ENCODE results near the gene MZT2B.
"Not testable (repeated sequence)": the region's sequence is repeated elsewhere in the genome, so short reads cannot be mapped to it uniquely, and the experiment has no call there.

The MZT2B gene

DNA sequence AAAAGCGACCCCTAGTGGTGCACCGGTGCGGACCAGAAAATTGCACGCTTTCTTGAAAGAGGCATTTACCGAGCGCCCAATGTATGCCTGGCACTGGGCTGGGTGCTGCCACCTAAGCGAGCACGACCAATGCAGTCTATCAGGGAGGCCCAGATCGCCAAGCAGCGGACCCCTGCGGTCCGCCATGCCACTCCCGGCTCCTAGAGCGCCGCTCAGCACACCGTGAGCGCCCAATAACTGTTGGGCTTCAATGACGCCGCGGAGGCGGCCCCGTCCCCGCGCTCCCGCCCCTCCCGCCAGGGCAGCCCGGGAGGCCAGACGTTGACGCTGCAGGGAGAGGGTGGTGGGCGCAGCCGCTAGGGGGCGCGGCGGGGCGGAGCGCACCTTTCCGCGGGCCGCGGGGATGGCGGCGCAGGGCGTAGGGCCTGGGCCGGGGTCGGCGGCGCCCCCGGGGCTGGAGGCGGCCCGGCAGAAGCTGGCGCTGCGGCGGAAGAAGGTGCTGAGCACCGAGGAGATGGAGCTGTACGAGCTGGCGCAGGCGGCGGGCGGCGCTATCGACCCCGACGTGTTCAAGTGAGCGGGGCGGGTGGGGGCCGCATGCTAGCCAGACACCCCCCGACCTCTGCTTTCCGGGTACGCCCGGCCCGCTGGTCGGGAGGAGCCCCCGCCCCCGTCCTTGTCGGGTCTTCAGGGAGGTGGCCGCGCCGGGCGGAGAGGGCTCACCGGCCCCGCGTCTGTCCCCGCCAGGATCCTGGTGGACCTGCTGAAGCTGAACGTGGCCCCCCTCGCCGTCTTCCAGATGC lies at the start of gene MZT2B:
Gene MZT2B, plus strand, starts transcription at position 383 of the 803 bp plus-strand sequence. Its CDS starts 21 bp downstream, at position 404.
- DNase-seq = peak; percentile 87

GRCh38 chr2:130135692-130136541 lies 46.1 kb upstream of the MZT2B start:
- DNase-seq = no peak

- DNase-seq = not testable (repeated sequence)
These were observed 45.5 kb upstream of the MZT2B start for GRCh38 chr2:130136546-130136945.

DNA sequence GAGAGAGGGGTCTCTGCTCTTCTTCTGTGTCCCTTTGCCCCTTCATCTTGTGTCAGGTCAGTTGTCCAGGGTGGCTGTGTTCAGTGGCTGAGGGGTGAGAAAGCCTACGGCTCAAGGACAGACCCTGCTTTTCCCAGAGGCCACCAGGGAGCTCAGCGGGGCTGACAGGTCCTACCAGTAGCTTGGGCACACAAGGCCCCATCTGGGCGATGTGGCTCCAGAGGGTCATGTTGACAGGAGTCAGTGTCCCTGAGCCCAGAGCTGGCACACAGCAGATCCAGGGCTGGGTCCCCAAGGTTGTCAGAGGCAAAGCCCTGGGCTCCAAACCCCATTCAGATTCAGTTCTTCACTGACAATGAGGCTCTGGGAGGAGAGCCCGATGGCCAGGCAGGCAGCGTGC lies 44.9 kb upstream of the MZT2B start:
- DNase-seq = not testable (repeated sequence)

GRCh38 chr2:130138326-130138725 lies 43.7 kb upstream of the MZT2B start:
- not testable (repeated sequence) for DNase-seq

DNA sequence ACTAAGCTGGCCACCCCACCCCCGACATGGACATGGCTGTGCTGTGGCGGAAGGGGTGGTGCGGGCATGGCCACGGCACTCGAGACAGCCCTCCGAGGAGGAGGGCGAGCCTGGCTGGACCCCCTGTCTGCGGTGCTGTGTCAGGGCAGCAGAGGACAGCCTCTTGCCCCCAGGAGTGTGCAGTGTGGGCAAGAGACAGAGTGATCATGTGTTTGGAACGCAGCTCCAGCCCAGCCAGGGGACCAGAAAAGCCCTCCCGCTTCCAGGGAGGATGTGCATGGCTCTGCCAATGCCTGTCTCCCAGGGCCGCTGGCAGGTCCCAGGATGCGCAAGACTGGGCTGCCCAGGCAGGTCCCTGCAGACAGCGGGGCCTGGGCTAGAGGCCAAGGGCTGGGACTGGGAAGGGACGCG lies 43.2 kb upstream of the MZT2B start:
- not testable (repeated sequence) for DNase-seq

DNA sequence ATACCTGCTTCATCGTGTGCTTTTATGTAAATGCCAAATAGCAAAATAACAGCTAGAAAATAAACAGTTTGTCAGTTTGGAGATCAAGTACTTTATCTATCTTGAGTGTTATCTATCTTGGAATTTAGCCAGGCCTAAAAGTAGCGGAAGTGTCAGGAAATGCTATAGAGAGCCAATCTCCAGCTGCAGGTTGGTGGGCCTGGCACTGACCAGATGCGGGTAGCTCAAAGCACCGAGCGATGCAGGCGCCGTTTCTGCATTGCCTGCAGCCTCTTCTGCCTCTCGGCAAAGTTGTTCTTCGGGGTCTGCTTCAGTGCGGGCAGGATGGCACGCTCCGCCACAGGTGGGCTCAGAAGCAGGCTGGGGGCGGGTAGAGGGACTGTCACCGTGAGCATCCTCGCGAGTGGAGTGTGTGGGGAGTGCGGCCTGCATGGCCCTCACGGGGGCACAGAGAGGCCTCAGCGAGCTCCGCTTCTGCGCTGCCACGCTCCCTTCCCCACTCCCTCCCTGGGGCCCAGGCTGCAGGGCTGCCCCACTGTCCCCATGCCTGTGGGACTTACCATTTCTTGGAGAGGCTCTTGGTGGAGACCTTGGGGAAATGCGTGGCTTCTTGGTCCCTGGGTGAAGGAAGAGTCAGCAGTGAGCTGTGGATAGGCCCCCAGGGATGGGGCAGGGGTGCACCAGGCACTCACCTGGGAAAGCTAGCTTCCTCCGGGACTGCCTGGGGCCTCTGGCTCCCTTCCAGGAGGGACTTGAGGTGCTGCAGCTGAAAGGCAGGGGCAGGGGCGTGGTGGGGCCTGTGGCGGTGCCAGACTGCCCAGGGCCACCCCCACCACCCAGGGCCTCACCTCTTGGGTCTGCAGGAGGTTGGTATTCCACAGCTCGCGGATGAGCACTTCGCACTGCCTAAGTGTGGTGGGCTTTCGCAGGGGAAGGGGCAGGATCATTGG lies 42.5 kb upstream of the MZT2B start:
- not testable (repeated sequence) for DNase-seq

DNA sequence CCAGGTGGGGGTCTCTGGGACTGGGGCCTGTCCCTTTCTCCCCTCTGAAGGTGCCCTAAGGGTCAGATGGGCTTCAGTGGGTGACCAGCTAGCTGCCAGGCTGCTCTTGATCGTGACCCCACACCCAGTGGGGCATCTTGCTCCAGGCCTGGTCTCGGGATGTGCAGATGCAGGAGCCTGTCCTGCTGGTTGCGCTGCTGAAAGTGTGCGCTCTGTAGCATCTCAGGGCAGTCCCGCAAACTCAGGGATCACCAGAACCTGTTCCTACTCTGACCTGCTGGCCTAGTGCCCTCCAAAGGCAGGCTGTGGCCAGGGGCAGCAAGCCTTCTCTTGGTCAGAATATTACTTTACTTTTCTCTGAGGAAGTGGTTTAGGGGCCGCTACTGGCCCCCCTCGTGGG lies 41.5 kb upstream of the MZT2B start:
- not testable (repeated sequence) for DNase-seq

GRCh38 chr2:130141002-130141401 lies 41.1 kb upstream of the MZT2B start:
- not testable (repeated sequence) for DNase-seq

DNA sequence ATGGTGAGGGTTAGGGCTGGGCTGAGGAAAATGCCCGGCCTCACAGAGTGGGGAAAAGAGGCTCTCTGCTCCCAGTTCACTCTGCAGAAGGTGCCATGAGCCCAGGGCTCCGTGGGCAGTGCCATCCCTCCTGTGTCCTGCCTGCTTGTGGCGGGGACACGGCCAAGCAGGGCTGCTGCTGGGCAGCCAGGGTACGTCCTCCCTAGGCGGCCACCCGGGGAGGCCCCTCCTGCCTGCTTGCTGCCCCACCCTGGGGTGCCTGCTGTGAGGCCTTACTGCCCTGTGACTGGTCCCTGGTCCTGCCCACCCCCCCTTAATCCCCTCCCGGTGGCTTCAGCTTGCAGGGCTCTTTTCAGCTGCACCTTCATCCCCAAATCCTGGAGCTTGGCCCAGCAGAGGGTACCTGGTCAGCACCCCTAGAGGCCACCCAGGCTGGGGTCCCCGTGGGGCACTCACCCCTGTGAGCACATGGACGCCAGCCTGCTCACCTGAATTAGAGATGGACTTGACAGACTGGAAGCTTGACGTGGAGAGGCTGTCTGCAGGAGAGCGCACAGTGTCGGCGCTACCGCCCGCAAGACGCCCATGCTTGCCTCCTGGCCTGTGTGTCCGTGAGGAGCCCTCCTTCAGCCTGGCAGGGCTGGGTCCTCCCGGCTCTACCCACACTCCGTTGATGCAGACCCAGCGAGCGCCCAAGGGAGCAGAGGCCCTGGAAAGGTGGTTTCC lies 40.3 kb upstream of the MZT2B start:
- DNase-seq = not testable (repeated sequence)

DNA sequence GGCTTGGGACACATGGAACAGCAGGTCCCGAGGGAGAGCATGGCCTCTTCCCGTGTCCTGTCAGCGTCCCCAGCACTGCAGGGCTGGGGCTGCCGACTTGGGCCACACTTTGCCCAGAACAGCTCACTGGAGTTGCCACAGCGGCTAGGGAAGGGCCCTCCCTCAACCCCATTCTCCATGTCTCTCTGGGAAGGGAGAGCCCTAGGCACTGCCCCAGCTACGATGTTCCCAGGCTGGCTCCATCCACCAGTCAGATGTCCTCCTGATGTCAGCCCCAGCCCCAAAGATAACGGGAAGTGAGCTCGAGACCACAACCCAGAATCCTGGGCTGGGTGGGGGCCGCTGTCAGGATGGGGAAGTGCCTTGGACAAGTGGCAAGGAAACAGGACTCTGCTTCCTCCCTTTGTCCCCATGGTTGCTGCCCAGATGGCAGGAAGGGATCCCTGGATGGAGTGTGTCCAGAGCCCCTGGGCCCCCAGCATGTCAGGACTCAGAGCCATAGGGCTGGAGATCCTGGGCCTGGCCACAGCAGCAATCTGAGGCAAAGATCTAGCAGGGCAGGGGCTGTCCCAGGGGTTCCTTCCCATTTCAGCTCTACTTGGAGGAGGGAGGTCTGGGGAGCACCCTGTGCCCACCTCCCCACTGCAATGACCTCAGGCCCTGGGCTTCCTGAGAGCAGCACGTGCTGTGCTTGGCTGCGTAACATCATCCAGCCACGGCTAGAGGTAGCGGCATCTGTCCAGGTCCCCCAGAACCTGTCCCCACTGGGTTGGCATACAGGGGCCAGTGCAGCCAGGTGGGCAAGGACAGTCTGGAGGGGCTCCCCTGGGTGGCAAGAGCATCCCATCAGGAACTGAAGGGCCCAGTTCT lies 39.4 kb upstream of the MZT2B start:
- DNase-seq = not testable (repeated sequence)

GRCh38 chr2:130143266-130144039 lies 38.6 kb upstream of the MZT2B start:
- not testable (repeated sequence) for DNase-seq

DNA sequence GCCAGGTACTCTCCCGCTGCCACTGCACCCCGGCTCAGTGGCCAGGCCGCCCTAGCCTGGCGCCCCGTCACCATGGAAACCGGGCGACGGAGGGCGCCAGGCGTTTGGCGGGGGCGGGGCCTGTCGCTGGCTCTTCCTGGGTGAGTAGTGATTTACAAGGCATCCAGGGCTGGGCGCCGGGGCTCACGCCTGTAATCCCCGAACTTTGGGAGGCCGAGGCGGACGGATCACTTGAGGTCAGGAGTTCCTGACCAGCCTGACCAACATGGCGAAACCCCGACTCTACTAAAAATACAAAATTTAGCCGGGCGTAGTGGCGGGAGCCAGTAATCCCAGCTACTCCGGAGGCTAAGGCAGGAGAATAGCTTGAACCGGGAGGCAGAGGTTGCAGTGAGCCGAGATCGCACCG lies 37.1 kb upstream of the MZT2B start, which contains the start of gene CCDC74B:
Gene CCDC74B, minus strand, starts transcription at position 107 of the 409 bp plus-strand sequence. CDS start 116 bp downstream, outside the sequence.
- peak; percentile 80 for DNase-seq

DNA sequence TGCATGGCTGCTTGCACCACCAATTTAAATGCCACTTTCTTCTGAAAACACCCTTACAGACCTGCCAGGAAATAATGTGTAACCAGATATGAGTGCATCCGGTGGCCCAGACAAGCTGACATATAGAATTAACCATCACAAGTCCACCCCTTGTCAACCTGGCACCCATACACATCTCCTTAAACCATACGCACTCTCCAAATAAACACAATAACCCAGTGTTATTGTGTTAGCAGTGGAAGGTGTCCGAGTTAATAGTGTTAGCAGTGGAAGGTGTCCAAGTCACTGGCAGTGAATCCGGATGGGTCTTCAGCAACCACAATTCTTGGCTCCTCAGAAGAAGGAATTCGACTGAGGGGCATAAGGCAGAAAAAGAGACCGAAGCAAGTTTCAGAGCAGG lies 33.5 kb upstream of the MZT2B start:
- DNase-seq = peak; percentile 22

GRCh38 chr2:130150181-130151144 lies 31.6 kb upstream of the MZT2B start:
- DNase-seq = no peak

DNA sequence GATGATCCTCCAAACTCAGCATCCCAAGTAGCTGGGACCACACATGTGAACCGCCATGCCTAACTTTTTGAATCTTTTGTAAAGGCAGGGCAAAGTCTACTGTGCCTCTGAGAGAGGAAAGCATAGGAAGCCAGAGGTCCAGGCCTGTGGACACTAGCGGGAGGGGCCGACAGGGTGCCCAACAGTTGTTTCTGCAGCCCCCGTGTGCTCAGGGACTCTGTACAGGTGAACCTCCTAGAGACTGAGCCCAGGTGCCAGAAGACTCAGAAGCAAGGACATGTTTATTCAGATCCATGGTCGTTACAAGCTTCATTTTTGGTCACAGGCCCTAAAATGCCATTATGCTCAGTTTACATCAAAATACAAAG lies 30.9 kb upstream of the MZT2B start:
- DNase-seq = not testable (repeated sequence)

DNA sequence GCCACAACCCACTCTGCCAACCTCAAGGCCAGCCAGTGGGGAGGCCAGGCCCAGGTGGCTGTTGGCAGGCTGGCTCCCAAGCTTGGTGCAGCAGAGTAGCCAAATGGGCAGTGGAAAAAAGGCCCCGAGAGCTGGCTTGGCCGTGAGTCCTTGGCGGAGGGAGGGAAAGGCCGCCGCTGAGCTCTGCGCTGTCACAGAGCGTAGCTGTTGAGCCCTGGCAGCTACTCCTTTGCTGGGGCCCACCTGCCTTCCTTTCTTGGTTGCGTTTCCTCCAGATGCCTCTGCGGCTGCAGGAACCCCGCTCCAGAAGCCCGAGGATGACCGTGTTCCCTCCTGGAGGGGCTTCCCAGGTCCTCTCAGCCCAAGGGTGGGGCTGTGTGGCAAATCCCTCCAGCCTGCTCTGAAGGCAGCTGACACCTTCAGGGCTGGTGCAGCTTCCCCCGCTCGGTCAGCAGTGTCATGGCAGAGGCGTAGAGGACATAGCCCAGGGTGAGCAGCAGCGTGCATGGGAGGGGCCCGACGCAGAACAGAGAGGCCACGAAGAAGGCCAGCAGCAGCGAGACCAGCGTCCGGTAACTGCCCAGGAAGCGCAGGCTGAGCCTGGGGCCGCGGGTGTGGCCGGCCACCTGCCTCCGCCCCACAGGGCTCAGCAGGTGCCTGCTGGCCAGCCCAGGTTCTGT lies 29.8 kb upstream of the MZT2B start:
- not testable (repeated sequence) for DNase-seq

All from NCI-H69 (cell line).